Activated CD4-positive, alpha-beta memory T cell treated with anti-CD3 and anti-CD28 coated beads for 36 hours (primary cell): ENCODE results near the gene RPA3. TPM values are rescaled to one million over a fixed set of nuclear protein-coding genes. Genes with fewer than 3 reads are reported as not detected.
"Not testable (repeated sequence)": the region's sequence is repeated elsewhere in the genome, so short reads cannot be mapped to it uniquely, and the experiment has no call there.

ENCODE experiments used
- CTCF ChIA-PET: fragments of 350-600 bp; sonication (Branson Sonifier 250); formaldehyde crosslinking; loops from one replicate; lab custom pipeline; 2021; ENCODE audit warnings: antibody characterized with exemption, inconsistent platforms; lab: Charles Lee
- POLR2A ChIA-PET: fragments of 350-600 bp; sonication (Branson Sonifier 250); formaldehyde crosslinking; loops from one replicate; lab custom pipeline; 2021; ENCODE audit warnings: antibody characterized with exemption; lab: Charles Lee
- DNase-seq: peaks from one replicate; pipeline ENCODE4 v3.0.0-alpha.2; 2020
- H3K27ac Mint-ChIP-seq: one replicate; pipeline ENCODE4 v1.8.0; 2021; ENCODE audit warnings: mixed read lengths
- H3K27me3 Mint-ChIP-seq: one replicate; pipeline ENCODE4 v1.8.0; 2021; ENCODE audit warnings: mixed read lengths
- H3K36me3 Mint-ChIP-seq: one replicate; pipeline ENCODE4 v1.8.0; 2021; ENCODE audit warnings: mixed read lengths
- H3K4me1 Mint-ChIP-seq: one replicate; pipeline ENCODE4 v1.8.0; 2021; ENCODE audit warnings: low read depth, mixed read lengths
- H3K4me3 Mint-ChIP-seq: one replicate; pipeline ENCODE4 v1.8.0; 2021; ENCODE audit warnings: mild to moderate bottlenecking, mixed read lengths
- H3K9me3 Mint-ChIP-seq: one replicate; pipeline ENCODE4 v1.8.0; 2021; ENCODE audit warnings: mixed read lengths
- intact Hi-C: fragments of 100-400 bp; cut with micrococcal nuclease; formaldehyde crosslinking; loops from one replicate; pipeline ENCODE4 v1.15.1; 2023
- total RNA-seq, 2 experiments: library from RNA; stranded (reverse); gene quantifications; one replicate each; pipeline ENCODE4 v1.2.3, GENCODE V29; 2021

RPA3 gene
- total RNA-seq, 2 experiments from 2014 or later = 214 to 220 TPM

- ChIA-PET POLR2A (no interaction called here), CTCF (interaction anchor here (0.9 kb wide), 1 partner anchor 502 kb away, joined by 3 read pairs; no protein-coding TSS in a partner anchor)
- Mint-ChIP-seq H3K27ac (no peak overlapping the region), H3K4me1 (peaks cover 14% of the 10 kb centered on the region), H3K9me3 (no peaks in the 10 kb centered on the region), H3K36me3 (peaks cover 1% of the 10 kb centered on the region), H3K27me3 (no peaks in the 10 kb centered on the region), H3K4me3 (no peak overlapping the region)
- no peak for DNase-seq
- intact Hi-C loops = no loop called here
Measured at GRCh38 chr7:7687800-7688199, 30.6 kb downstream of the RPA3 start.

DNA sequence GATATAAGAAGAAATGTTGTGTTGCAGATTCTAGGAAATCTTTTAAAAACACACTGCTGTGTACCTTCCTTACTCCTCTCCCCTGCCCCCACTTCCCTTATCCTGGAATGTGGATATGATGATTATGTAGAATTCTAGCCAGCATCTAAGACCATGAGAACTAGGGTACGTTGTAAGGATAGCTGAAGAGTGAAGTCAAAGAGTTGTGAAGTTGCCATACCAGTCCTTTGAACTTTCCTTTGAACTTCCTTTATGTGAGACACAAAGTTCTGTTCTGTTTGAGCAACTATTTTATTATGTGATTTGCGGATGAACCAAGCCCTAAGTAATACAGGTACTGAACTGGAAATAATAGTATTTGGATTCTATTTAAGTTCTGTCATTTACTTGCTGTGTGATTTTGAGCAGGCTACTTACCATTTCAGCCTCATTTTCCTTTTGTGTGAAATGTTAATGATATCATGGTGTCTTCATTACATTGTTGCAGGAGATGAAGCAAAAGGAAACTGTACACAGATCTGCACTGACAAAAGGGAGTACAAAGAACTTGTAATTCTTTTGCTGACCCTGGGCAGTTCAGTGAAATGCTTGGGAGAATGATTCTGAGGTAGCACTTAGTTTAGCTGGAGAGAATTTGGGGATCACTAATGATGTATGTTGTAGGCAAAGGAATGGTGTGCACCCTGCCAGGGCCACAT is 31.4 kb downstream of the RPA3 start:
- intact Hi-C loops = no loop called here
- no peak overlapping the region for H3K4me3 Mint-ChIP-seq
- H3K9me3 Mint-ChIP-seq = no peaks in the 10 kb centered on the region
- H3K27me3 Mint-ChIP-seq = no peaks in the 10 kb centered on the region
- ChIA-PET POLR2A (no interaction called here), CTCF (interaction anchor here (0.9 kb wide), 1 partner anchor 503 kb away, joined by 3 read pairs; no protein-coding TSS in a partner anchor)
- H3K4me1 Mint-ChIP-seq = peaks cover 17% of the 10 kb centered on the region
- DNase-seq = no peak
- no peaks in the 10 kb centered on the region for H3K36me3 Mint-ChIP-seq
- no peak overlapping the region for H3K27ac Mint-ChIP-seq

- H3K36me3 Mint-ChIP-seq = peaks cover 3% of the 10 kb centered on the region
- H3K4me1 Mint-ChIP-seq = peaks cover 36% of the 10 kb centered on the region
- ChIA-PET CTCF (interaction anchor here (2.1 to 3.1 kb wide), 7 partner anchors 9 to 532 kb away, joined by 5 to 51 read pairs (median 14); no protein-coding TSS in a partner anchor), POLR2A (no interaction called here)
- H3K4me3 Mint-ChIP-seq = no peak overlapping the region
- no peak overlapping the region for H3K27ac Mint-ChIP-seq
- H3K27me3 Mint-ChIP-seq = no peaks in the 10 kb centered on the region
- peaks cover 3% of the 10 kb centered on the region for H3K9me3 Mint-ChIP-seq
- no peak for DNase-seq
- intact Hi-C loops = no loop called here
Measured at GRCh38 chr7:7682861-7683260, 35.5 kb downstream of the RPA3 start.

- Mint-ChIP-seq H3K36me3 (peaks cover 8% of the 10 kb centered on the region), H3K4me3 (no peak overlapping the region), H3K27ac (no peak overlapping the region), H3K27me3 (no peaks in the 10 kb centered on the region), H3K4me1 (peaks cover 35% of the 10 kb centered on the region), H3K9me3 (peaks cover 9% of the 10 kb centered on the region)
- ChIA-PET POLR2A (interaction anchor here (0.5 kb wide), 1 partner anchor 442 kb away, joined by 4 read pairs; no protein-coding TSS in a partner anchor), CTCF (interaction anchor here (0.8 to 3.1 kb wide), 34 partner anchors 8 to 614 kb away, joined by 3 to 51 read pairs (median 6); partner anchors contain the start of gene RPA3)
- no peak for DNase-seq
- intact Hi-C loops = loop anchor here (1.0 to 2.0 kb wide), 6 partner anchors 37 to 535 kb away; partner anchors contain the start of gene RPA3
Measured at GRCh38 chr7:7681936-7682329, 36.5 kb downstream of the RPA3 start.

DNA sequence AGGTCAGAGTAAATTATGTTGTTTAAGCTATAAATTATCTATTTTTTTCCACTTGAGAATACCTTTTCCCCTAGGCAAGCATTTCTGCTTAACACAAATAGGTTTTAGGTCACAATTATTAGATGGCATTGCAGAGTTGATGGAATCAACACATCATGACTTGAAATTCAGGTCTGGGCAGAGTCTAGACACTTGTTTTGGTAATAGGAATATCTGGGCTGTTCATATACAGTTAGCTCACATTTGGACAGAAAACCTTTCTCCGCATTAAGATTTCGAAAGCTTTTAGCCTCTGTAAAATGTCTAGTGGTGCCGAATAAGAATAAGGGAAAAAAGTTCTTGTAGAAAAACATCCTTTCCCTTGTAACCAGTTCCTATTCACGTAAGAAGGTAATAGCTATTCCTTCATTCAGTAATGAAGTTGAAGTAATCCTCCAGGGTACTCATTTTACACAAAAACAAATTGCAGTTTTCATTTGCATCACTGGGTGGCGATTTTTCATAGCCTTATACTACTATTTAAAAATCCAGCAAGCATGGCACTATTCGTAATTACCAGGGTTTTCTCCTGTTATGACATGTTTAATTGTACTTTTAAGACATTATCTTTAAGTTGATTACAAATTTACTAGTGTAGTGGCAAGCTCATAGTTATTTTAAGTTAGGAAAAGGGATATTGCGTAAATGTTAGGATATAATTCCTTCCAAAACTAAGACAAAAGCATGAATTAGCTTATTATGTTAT is 37.0 kb downstream of the RPA3 start:
- intact Hi-C loops = loop anchor here (1.0 to 2.0 kb wide), 6 partner anchors 37 to 536 kb away; partner anchors contain the start of gene RPA3
- peaks cover 30% of the 10 kb centered on the region for H3K4me1 Mint-ChIP-seq
- H3K27ac Mint-ChIP-seq = peak overlapping the region; percentile 52
- no peak overlapping the region for H3K4me3 Mint-ChIP-seq
- H3K9me3 Mint-ChIP-seq = peaks cover 9% of the 10 kb centered on the region
- CTCF ChIA-PET = interaction anchor here (0.6 to 3.1 kb wide), 47 partner anchors 9 to 614 kb away, joined by 3 to 51 read pairs (median 4); partner anchors contain the start of gene RPA3
- POLR2A ChIA-PET = interaction anchor here (0.5 to 2.0 kb wide), 3 partner anchors 38 to 443 kb away, joined by 4 to 7 read pairs (median 4); partner anchors contain the start of gene UMAD1
- DNase-seq = no peak
- peaks cover 8% of the 10 kb centered on the region for H3K36me3 Mint-ChIP-seq
- H3K27me3 Mint-ChIP-seq = no peaks in the 10 kb centered on the region

DNA sequence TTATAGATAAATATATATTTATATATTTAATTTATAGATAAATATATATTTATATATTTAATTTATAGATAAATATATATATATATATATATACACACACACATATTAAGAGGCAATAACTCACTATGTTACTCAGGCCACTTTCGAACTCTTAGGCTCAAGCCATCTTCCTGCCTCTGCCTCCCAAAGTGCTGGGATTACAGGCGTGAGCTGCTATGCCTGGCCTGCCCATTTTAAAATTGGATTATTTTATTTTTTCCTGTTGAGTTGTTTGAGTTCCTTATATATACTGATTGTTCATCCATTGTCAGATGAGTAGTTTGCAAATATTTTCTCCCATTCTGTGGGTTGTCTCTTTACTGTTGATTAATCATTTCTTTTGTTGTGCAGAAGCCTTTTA is 38.8 kb downstream of the RPA3 start:
- peaks cover 26% of the 10 kb centered on the region for H3K4me1 Mint-ChIP-seq
- POLR2A ChIA-PET = interaction anchor here (2.0 kb wide), 1 partner anchor 39 kb away, joined by 7 read pairs; the partner anchor contains the start of gene UMAD1
- not testable (repeated sequence) for H3K9me3 Mint-ChIP-seq, DNase-seq, H3K27ac Mint-ChIP-seq, H3K27me3 Mint-ChIP-seq, H3K4me3 Mint-ChIP-seq
- CTCF ChIA-PET = interaction anchor here (2.5 to 3.1 kb wide), 6 partner anchors 80 to 616 kb away, joined by 12 to 51 read pairs (median 24); no protein-coding TSS in a partner anchor
- intact Hi-C loops = loop anchor here (2.0 kb wide), 3 partner anchors 39 to 361 kb away; partner anchors contain the start of gene RPA3
- peaks cover 15% of the 10 kb centered on the region for H3K36me3 Mint-ChIP-seq

- no peaks in the 10 kb centered on the region for H3K27me3 Mint-ChIP-seq
- ChIA-PET POLR2A (no interaction called here), CTCF (no interaction called here)
- no peak overlapping the region for H3K4me3 Mint-ChIP-seq
- peaks cover 21% of the 10 kb centered on the region for H3K9me3 Mint-ChIP-seq
- intact Hi-C loops = no loop called here
- peaks cover 40% of the 10 kb centered on the region for H3K4me1 Mint-ChIP-seq
- no peak overlapping the region for H3K27ac Mint-ChIP-seq
- peaks cover 41% of the 10 kb centered on the region for H3K36me3 Mint-ChIP-seq
- no peak for DNase-seq
Measured at GRCh38 chr7:7675686-7676085, 42.7 kb downstream of the RPA3 start.

DNA sequence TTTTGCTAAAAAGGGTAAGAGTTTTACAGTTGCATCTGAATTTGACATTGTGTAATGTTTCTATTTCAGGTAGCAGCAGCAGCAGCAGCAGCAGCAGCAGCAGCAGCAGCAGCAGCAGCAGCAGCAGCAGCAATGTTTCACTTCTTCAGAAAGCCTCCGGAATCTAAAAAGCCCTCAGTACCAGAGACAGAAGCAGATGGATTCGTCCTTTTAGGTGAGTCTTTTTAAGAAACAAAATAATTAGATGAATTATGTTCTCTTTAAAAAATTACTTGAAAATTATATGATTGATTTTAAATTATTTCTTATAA is 45.2 kb downstream of the RPA3 start:
- intact Hi-C loops = loop anchor here (2.0 to 5.0 kb wide), 2 partner anchors 296 to 454 kb away; partner anchors contain the start of gene GLCCI1
- Mint-ChIP-seq H3K4me1 (peaks cover 39% of the 10 kb centered on the region), H3K4me3 (peak overlapping the region; percentile 11), H3K36me3 (peaks cover 51% of the 10 kb centered on the region), H3K27ac (peak overlapping the region; percentile 67), H3K27me3 (no peaks in the 10 kb centered on the region), H3K9me3 (peaks cover 28% of the 10 kb centered on the region)
- ChIA-PET POLR2A (interaction anchor here (0.6 kb wide), 1 partner anchor 34 kb away, joined by 3 read pairs; no protein-coding TSS in a partner anchor), CTCF (no interaction called here)
- DNase-seq = no peak

DNA sequence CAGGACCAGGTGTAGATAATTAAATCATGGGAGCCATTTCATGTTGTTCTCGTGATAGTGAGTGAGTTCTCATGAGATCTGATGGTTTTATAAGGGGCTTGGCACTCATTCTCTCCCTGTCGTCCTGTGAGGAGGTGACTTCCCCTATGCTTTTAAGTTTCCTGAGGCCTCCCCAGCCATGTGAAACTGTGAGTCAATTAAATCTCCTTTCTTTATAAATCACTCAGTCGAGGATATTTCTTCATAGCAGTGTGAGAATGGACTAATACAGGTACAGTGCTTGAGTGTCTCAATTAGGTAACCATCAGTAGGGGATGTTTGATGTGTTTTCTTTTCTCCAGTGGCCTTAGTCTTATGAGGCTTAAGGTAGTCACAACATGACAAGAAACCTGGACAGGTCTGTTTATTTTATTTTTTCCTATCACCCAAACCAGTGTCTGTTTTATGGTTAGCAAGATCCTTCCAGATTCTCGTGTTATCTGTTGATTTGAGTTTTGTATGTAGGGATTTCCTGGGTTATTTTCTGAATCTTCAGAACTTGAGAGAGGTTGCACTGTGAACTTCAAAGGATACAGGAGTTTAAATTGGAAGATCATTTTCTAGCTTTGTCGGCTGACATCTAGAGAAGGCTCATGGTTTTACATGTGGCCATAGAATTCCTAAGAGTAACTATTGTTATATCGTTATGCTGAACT is 45.7 kb downstream of the RPA3 start:
- Mint-ChIP-seq H3K36me3 (peaks cover 46% of the 10 kb centered on the region), H3K9me3 (peaks cover 23% of the 10 kb centered on the region), H3K4me3 (peak overlapping the region; percentile 11), H3K27ac (peak overlapping the region; percentile 67), H3K4me1 (peaks cover 39% of the 10 kb centered on the region), H3K27me3 (no peaks in the 10 kb centered on the region)
- DNase-seq = peak; percentile 49
- intact Hi-C loops = loop anchor here (1.0 to 5.0 kb wide), 3 partner anchors 47 to 455 kb away; partner anchors contain the start of gene GLCCI1
- CTCF ChIA-PET = no interaction called here
- POLR2A ChIA-PET = interaction anchor here (0.6 kb wide), 1 partner anchor 33 kb away, joined by 3 read pairs; no protein-coding TSS in a partner anchor

DNA sequence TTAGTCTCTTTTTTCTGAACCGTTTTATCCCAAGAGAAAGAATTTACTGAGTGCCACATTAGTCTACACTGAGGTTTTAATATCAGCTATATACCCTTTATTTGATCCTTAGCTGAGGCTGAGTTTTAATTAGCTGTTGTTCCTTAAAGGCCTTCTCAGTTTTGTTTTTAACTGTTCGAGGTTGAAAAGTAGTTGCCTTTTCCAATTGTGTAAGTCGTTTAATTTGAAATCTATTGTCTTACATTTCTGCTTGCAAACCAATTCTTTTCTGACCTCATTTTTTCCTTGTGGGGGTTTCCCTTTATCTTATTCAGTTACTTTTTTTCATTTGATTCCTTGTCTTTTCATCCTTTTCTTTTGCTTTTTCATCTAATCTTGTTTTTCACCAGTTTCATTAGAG is 47.0 kb downstream of the RPA3 start:
- POLR2A ChIA-PET = interaction anchor here (0.9 to 1.7 kb wide), 2 partner anchors 31 to 489 kb away, joined by 3 to 11 read pairs; partner anchors contain the start of genes C1GALT1 and UMAD1
- H3K27me3 Mint-ChIP-seq = no peaks in the 10 kb centered on the region
- peaks cover 39% of the 10 kb centered on the region for H3K4me1 Mint-ChIP-seq
- CTCF ChIA-PET = interaction anchor here (0.6 to 1.3 kb wide), 2 partner anchors 10 to 32 kb away, joined by 4 read pairs; no protein-coding TSS in a partner anchor
- DNase-seq = no peak
- intact Hi-C loops = loop anchor here (1.0 to 5.0 kb wide), 2 partner anchors 30 to 456 kb away; no protein-coding TSS in a partner anchor
- H3K36me3 Mint-ChIP-seq = peaks cover 43% of the 10 kb centered on the region
- peaks cover 19% of the 10 kb centered on the region for H3K9me3 Mint-ChIP-seq
- H3K27ac Mint-ChIP-seq = peak overlapping the region; percentile 67
- peak overlapping the region; percentile 2 for H3K4me3 Mint-ChIP-seq

GRCh38 chr7:7670490-7670889 is 47.9 kb downstream of the RPA3 start:
- Mint-ChIP-seq H3K9me3 (peaks cover 19% of the 10 kb centered on the region), H3K27me3 (no peaks in the 10 kb centered on the region), H3K4me1 (peaks cover 39% of the 10 kb centered on the region), H3K36me3 (peaks cover 38% of the 10 kb centered on the region), H3K27ac (no peak overlapping the region), H3K4me3 (no peak overlapping the region)
- intact Hi-C loops = loop anchor here (5.0 kb wide), 1 partner anchor 457 kb away; no protein-coding TSS in a partner anchor
- POLR2A ChIA-PET = interaction anchor here (1.7 kb wide), 1 partner anchor 30 kb away, joined by 11 read pairs; the partner anchor contains the start of gene UMAD1
- CTCF ChIA-PET = no interaction called here
- no peak for DNase-seq
